Nephron (organoid): ENCODE data around the gene AP2B1.
A peak's percentile ranks its signal among the peaks of the same experiment; 100 is the strongest.

ENCODE experiments used
- H3K27ac Mint-ChIP-seq, 3 experiments: 2 replicates each; pipeline ENCODE4 v1.8.0; 2020; ENCODE audit warnings: mixed read lengths in 3 of 3, mild to moderate bottlenecking in 2 of 3, moderate library complexity in 1 of 3
- H3K27me3 Mint-ChIP-seq: 2 replicates; pipeline ENCODE4 v1.8.0; 2021; ENCODE audit warnings: low read depth, mild to moderate bottlenecking, moderate library complexity, mixed read lengths
- H3K36me3 Mint-ChIP-seq: 2 replicates; pipeline ENCODE4 v1.8.0; 2020; ENCODE audit warnings: low read depth, mixed read lengths
- H3K4me1 Mint-ChIP-seq: 2 replicates; pipeline ENCODE4 v1.8.0; 2020; ENCODE audit warnings: mixed read lengths
- H3K4me3 Mint-ChIP-seq, 3 experiments: 2 replicates each; pipeline ENCODE4 v1.8.0; 2020; ENCODE audit warnings: mild to moderate bottlenecking in 3 of 3, mixed read lengths in 3 of 3, moderate library complexity in 2 of 3
- H3K9me3 Mint-ChIP-seq: 2 replicates; pipeline ENCODE4 v1.8.0; 2020; ENCODE audit warnings: mixed read lengths
- CTCF ChIP-seq, 3 experiments: fragments of 200-600 bp; sonication (generic); IDR thresholded peaks; one replicate each; pipeline ENCODE4 v1.5.0; 2021; ENCODE audit warnings: antibody characterized with exemption in 3 of 3; ENCODE audit not compliant: unreplicated experiment in 3 of 3

The AP2B1 gene

GRCh38 chr17:35769895-35770486 is 182.9 kb downstream of the AP2B1 start:
- TF ChIP-seq CTCF (IDR thresholded peaks at IDR 0.05; ENCODE audit: unreplicated experiment in 3 of 3), result peak in 1 of 3 experiments; percentile 19
- H3K9me3 Mint-ChIP-seq, result no peaks in the 10 kb centered on the region
- no peaks in the 10 kb centered on the region for H3K36me3 Mint-ChIP-seq
- peaks cover 47% of the 10 kb centered on the region for H3K4me1 Mint-ChIP-seq
- H3K27me3 Mint-ChIP-seq, result peaks cover 18% of the 10 kb centered on the region
- no peak overlapping the region for H3K4me3 Mint-ChIP-seq
- no peak overlapping the region for H3K27ac Mint-ChIP-seq

- Mint-ChIP-seq H3K27me3 (peaks cover 13% of the 10 kb centered on the region), H3K4me3 (no peak overlapping the region), H3K9me3 (no peaks in the 10 kb centered on the region), H3K27ac (no peak overlapping the region), H3K36me3 (no peaks in the 10 kb centered on the region), H3K4me1 (peaks cover 26% of the 10 kb centered on the region)
- TF ChIP-seq CTCF (IDR thresholded peaks at IDR 0.05; ENCODE audit: unreplicated experiment in 3 of 3), result no peak
Observed at GRCh38 chr17:35773129-35773528, 186.0 kb downstream of the AP2B1 start.

- no peak for TF ChIP-seq CTCF (IDR thresholded peaks at IDR 0.05; ENCODE audit: unreplicated experiment in 3 of 3)
- Mint-ChIP-seq H3K27me3 (peaks cover 9% of the 10 kb centered on the region), H3K4me1 (peaks cover 26% of the 10 kb centered on the region), H3K4me3 (no peak overlapping the region), H3K9me3 (no peaks in the 10 kb centered on the region), H3K27ac (peak overlapping the region; percentile 82 to 89 (median 82)), H3K36me3 (no peaks in the 10 kb centered on the region)
Observed at GRCh38 chr17:35773679-35774425, 186.7 kb downstream of the AP2B1 start.

GRCh38 chr17:35774499-35774898 is 187.4 kb downstream of the AP2B1 start:
- H3K27ac Mint-ChIP-seq, result peak overlapping the region; percentile 82 to 89 (median 82)
- H3K4me3 Mint-ChIP-seq, result no peak overlapping the region
- H3K4me1 Mint-ChIP-seq, result peaks cover 26% of the 10 kb centered on the region
- H3K9me3 Mint-ChIP-seq, result no peaks in the 10 kb centered on the region
- no peak for TF ChIP-seq CTCF (IDR thresholded peaks at IDR 0.05; ENCODE audit: unreplicated experiment in 3 of 3)
- peaks cover 9% of the 10 kb centered on the region for H3K27me3 Mint-ChIP-seq
- no peaks in the 10 kb centered on the region for H3K36me3 Mint-ChIP-seq

GRCh38 chr17:35775039-35775438 is 187.9 kb downstream of the AP2B1 start:
- no peak for TF ChIP-seq CTCF (IDR thresholded peaks at IDR 0.05; ENCODE audit: unreplicated experiment in 3 of 3)
- no peak overlapping the region for H3K4me3 Mint-ChIP-seq
- no peaks in the 10 kb centered on the region for H3K36me3 Mint-ChIP-seq
- H3K27ac Mint-ChIP-seq, result peak overlapping the region; percentile 82 to 89 (median 82)
- no peaks in the 10 kb centered on the region for H3K9me3 Mint-ChIP-seq
- peaks cover 9% of the 10 kb centered on the region for H3K27me3 Mint-ChIP-seq
- peaks cover 26% of the 10 kb centered on the region for H3K4me1 Mint-ChIP-seq

- no peaks in the 10 kb centered on the region for H3K36me3 Mint-ChIP-seq
- H3K4me3 Mint-ChIP-seq, result no peak overlapping the region
- H3K27ac Mint-ChIP-seq, result no peak overlapping the region
- H3K4me1 Mint-ChIP-seq, result peaks cover 26% of the 10 kb centered on the region
- TF ChIP-seq CTCF (IDR thresholded peaks at IDR 0.05; ENCODE audit: unreplicated experiment in 3 of 3), result no peak
- peaks cover 9% of the 10 kb centered on the region for H3K27me3 Mint-ChIP-seq
- no peaks in the 10 kb centered on the region for H3K9me3 Mint-ChIP-seq
Observed at GRCh38 chr17:35775583-35775982, 188.5 kb downstream of the AP2B1 start.
